ENCODE results near the gene C19orf85. TPM values are rescaled to one million over a fixed set of nuclear protein-coding genes. Genes with fewer than 3 reads are reported as not detected.

C19orf85 gene
- polyA plus RNA-seq, 2 of the 4 experiments (the other 2 are of a cell fraction) = not detected

DNA sequence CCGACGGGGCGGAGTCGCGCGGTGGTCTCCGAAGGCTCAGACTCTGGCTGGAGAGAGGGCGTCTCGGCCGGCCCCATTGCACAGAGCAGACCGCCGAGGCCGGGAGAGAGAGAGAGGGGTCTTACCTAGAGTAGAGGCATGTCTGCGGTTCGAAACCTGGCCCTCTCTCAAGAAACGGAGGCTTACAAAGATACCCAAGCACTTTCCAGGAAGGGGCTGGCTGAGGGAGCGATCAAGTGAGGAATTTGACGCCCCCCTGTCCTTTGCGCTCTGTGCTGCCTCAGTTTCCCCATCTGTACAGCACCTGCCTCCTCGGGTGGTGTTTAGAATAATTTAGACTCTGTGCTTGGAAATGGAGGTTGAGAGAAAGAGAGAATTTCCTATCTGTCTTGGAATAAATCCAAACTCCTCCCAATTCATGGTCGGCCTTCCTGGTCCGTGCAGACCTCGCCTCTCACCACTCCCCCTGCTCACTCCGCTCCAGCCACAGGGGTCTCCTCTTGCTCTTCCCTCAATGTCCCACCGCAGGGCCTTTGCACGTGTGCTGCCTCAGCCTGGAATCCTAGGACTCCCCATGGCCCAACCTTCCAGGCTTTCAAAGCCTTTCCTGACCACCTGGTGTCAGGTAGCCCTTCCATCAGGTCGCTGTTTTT lies 2.5 kb downstream of the C19orf85 start:
- FAIRE-seq = peak; percentile 56
- Histone ChIP-seq H3K9me3 (no peaks in the 10 kb centered on the region), H3K27ac (peak overlapping the region; percentile 76 to 85), H3K4me3 (peak overlapping the region; percentile 58), H3K4me2 (peak overlapping the region; percentile 93), H3K4me1 (peaks cover 14% of the 10 kb centered on the region; the same call in 2 of the 3 replicates)
- DNase-seq (ENCODE audit: low read depth in 1 of 2, low spot score in 1 of 2) = peak in 1 of 2 experiments; percentile 61
- ChIA-PET POLR2A (interaction anchor here (0.5 to 1.6 kb wide), 14 partner anchors 9 to 382 kb away, joined by 3 to 22 read pairs (median 4); partner anchors contain the start of genes FIZ1, KMT5C, NAT14 and U2AF2), CTCF (interaction anchor here (0.5 to 6.9 kb wide), 4 partner anchors 15 to 311 kb away, joined by 3 to 89 read pairs (median 20); partner anchors contain the start of gene ZNF628)
- peak; percentile 19 to 31; a peak in 3 of 6 replicates for ATAC-seq
- WGBS (ENCODE audit: missing lambda C conversion rate) = 9% methylated on average over 27 of the region's 27 CpGs
- TF ChIP-seq POLR2AphosphoS2 (conservative IDR thresholded peaks at IDR 0.05; ENCODE audit: low read length) = no peak
- TF ChIP-seq PHF8 (IDR thresholded peaks at IDR 0.05; ENCODE audit: borderline replicate concordance, low read depth) = peak; percentile 68; the same call in 1 of the 2 replicates
- TF ChIP-seq BCL3 (IDR thresholded peaks at IDR 0.05) = no peak
- TF ChIP-seq ZSCAN20 (CRISPR knock-in tag; IDR thresholded peaks at IDR 0.05) = no peak
- TF ChIP-seq, protein P1, sequence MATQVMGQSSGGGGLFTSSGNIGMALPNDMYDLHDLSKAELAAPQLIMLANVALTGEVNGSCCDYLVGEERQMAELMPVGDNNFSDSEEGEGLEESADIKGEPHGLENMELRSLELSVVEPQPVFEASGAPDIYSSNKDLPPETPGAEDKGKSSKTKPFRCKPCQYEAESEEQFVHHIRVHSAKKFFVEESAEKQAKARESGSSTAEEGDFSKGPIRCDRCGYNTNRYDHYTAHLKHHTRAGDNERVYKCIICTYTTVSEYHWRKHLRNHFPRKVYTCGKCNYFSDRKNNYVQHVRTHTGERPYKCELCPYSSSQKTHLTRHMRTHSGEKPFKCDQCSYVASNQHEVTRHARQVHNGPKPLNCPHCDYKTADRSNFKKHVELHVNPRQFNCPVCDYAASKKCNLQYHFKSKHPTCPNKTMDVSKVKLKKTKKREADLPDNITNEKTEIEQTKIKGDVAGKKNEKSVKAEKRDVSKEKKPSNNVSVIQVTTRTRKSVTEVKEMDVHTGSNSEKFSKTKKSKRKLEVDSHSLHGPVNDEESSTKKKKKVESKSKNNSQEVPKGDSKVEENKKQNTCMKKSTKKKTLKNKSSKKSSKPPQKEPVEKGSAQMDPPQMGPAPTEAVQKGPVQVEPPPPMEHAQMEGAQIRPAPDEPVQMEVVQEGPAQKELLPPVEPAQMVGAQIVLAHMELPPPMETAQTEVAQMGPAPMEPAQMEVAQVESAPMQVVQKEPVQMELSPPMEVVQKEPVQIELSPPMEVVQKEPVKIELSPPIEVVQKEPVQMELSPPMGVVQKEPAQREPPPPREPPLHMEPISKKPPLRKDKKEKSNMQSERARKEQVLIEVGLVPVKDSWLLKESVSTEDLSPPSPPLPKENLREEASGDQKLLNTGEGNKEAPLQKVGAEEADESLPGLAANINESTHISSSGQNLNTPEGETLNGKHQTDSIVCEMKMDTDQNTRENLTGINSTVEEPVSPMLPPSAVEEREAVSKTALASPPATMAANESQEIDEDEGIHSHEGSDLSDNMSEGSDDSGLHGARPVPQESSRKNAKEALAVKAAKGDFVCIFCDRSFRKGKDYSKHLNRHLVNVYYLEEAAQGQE (IDR thresholded peaks at IDR 0.05) = no peak
- TF ChIP-seq HEYL (CRISPR knock-in tag; IDR thresholded peaks at IDR 0.05) = no peak
- no peak for TF ChIP-seq E2F6 (IDR thresholded peaks at IDR 0.05; ENCODE audit: borderline replicate concordance, low read depth)
- TF ChIP-seq, protein P2, sequence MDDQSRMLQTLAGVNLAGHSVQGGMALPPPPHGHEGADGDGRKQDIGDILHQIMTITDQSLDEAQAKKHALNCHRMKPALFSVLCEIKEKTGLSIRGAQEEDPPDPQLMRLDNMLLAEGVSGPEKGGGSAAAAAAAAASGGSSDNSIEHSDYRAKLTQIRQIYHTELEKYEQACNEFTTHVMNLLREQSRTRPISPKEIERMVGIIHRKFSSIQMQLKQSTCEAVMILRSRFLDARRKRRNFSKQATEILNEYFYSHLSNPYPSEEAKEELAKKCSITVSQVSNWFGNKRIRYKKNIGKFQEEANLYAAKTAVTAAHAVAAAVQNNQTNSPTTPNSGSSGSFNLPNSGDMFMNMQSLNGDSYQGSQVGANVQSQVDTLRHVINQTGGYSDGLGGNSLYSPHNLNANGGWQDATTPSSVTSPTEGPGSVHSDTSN (IDR thresholded peaks at IDR 0.05) = no peak
- TF ChIP-seq KDM5A (IDR thresholded peaks at IDR 0.05) = no peak
- no peak for TF ChIP-seq EP300 (IDR thresholded peaks at IDR 0.05)
- TF ChIP-seq SREBF2 (IDR thresholded peaks at IDR 0.05) = no peak
- no peak for TF ChIP-seq RNF2 (IDR thresholded peaks at IDR 0.05; ENCODE audit: borderline replicate concordance, low read depth)
- TF ChIP-seq TP53 (CRISPR knock-in tag; IDR thresholded peaks at IDR 0.05) = no peak
- TF ChIP-seq ZNF302 (CRISPR knock-in tag; IDR thresholded peaks at IDR 0.05) = no peak
- TF ChIP-seq ZC3H11A (IDR thresholded peaks at IDR 0.05) = no peak
- no peak for TF ChIP-seq RCOR1 (IDR thresholded peaks at IDR 0.05; ENCODE audit: low read depth, low read length)
- no peak for TF ChIP-seq NR3C1 (IDR thresholded peaks at IDR 0.05)
- TF ChIP-seq KDM1A (IDR thresholded peaks at IDR 0.05; ENCODE audit: low read depth) = no peak
- peak; percentile 90 for TF ChIP-seq POLR2A (IDR thresholded peaks at IDR 0.05; ENCODE audit: low read length)
- no peak for TF ChIP-seq SMC3 (IDR thresholded peaks at IDR 0.05)
- no peak for TF ChIP-seq BHLHE40 (IDR thresholded peaks at IDR 0.05; ENCODE audit: low read depth, low read length)
- TF ChIP-seq RFX5 (IDR thresholded peaks at IDR 0.05) = no peak
- TF ChIP-seq CHD2 (IDR thresholded peaks at IDR 0.05; ENCODE audit: low read length, partially characterized antibody) = no peak
- TF ChIP-seq HES2 (IDR thresholded peaks at IDR 0.05) = no peak
- TF ChIP-seq MAFK (IDR thresholded peaks at IDR 0.05; ENCODE audit: partially characterized antibody) = no peak
- TF ChIP-seq MAZ (IDR thresholded peaks at IDR 0.05; ENCODE audit: borderline replicate concordance, low read depth, low read length) = no peak
- no peak for TF ChIP-seq EHF (CRISPR knock-in tag; IDR thresholded peaks at IDR 0.05)
- TF ChIP-seq JUN (IDR thresholded peaks at IDR 0.05) = peak in 1 of 2 experiments; percentile 31; a peak in 1 of 5 replicates
- TF ChIP-seq, protein P3, sequence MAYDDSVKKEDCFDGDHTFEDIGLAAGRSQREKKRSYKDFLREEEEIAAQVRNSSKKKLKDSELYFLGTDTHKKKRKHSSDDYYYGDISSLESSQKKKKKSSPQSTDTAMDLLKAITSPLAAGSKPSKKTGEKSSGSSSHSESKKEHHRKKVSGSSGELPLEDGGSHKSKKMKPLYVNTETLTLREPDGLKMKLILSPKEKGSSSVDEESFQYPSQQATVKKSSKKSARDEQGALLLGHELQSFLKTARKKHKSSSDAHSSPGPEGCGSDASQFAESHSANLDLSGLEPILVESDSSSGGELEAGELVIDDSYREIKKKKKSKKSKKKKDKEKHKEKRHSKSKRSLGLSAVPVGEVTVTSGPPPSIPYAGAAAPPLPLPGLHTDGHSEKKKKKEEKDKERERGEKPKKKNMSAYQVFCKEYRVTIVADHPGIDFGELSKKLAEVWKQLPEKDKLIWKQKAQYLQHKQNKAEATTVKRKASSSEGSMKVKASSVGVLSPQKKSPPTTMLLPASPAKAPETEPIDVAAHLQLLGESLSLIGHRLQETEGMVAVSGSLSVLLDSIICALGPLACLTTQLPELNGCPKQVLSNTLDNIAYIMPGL (CRISPR knock-in tag; IDR thresholded peaks at IDR 0.05; ENCODE audit: borderline replicate concordance) = no peak
- TF ChIP-seq FOSB (CRISPR knock-in tag; IDR thresholded peaks at IDR 0.05) = no peak
- peak; percentile 58; the same call in 1 of the 2 replicates for TF ChIP-seq HDAC2 (IDR thresholded peaks at IDR 0.05)
- TF ChIP-seq NPAS2 (CRISPR knock-in tag; IDR thresholded peaks at IDR 0.05; ENCODE audit: borderline replicate concordance) = no peak
